ENCODE data around the gene ZNF322.
A peak's percentile ranks its signal among the peaks of the same experiment; 100 is the strongest.

DNA sequence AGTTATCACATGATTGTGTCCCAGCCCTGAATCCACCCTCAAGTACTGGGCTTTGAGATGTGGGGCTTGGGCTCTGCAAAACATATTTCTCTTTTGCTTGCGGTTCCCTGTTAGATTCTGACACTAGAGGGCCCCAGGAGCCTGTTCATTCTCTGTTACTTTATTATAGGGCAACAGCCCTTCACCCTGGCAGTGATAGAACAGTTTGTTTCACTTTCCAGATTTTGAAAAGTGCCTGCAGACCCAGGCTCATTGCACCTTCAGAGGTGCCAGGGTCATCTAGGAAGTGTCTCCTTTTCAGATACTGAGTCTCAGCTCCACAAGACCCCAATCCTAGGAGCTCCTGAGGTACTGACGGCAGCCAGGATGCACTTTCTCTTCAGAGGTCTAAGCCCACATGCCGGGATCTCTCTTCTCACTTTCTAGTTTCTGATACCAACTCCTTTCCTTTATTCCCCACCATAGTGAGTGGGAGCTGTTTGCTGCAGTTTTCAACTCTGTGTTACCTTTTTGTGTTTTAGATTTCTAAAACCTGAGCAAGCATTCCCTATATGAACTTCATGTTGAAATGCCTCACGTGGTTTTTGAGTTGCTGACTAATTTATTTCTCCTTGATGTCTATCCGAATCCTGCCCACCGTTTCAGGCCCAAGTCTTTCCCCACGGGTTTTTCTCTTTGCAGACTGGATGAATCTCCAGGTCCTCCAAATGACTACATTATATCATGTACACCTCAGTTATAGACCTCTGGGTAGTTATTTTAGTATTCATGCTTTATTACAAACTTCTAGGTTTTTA lies 51.9 kb downstream of the ZNF322 start:
- no peak for TF ChIP-seq YY1 (IDR thresholded peaks at IDR 0.05; ENCODE audit: low read depth, low read length)
- TF ChIP-seq, protein P1, sequence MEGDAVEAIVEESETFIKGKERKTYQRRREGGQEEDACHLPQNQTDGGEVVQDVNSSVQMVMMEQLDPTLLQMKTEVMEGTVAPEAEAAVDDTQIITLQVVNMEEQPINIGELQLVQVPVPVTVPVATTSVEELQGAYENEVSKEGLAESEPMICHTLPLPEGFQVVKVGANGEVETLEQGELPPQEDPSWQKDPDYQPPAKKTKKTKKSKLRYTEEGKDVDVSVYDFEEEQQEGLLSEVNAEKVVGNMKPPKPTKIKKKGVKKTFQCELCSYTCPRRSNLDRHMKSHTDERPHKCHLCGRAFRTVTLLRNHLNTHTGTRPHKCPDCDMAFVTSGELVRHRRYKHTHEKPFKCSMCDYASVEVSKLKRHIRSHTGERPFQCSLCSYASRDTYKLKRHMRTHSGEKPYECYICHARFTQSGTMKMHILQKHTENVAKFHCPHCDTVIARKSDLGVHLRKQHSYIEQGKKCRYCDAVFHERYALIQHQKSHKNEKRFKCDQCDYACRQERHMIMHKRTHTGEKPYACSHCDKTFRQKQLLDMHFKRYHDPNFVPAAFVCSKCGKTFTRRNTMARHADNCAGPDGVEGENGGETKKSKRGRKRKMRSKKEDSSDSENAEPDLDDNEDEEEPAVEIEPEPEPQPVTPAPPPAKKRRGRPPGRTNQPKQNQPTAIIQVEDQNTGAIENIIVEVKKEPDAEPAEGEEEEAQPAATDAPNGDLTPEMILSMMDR (IDR thresholded peaks at IDR 0.05; ENCODE audit: control extremely low read depth in 1 of 3, insufficient read depth in 1 of 3, low read depth in 1 of 3, low read length in 3 of 3), result peak; percentile 3 to 72 (median 71)
- no peak for TF ChIP-seq TAF1 (IDR thresholded peaks at IDR 0.05; ENCODE audit: low read depth, low read length)
- no peak for TF ChIP-seq POLR2A (IDR thresholded peaks at IDR 0.05; ENCODE audit: control extremely low read depth in 1 of 2, low read depth in 2 of 2, low read length in 2 of 2)
- no peak for TF ChIP-seq GTF2F1 (IDR thresholded peaks at IDR 0.05; ENCODE audit: borderline replicate concordance, low read depth, low read length)
- TF ChIP-seq, protein P2, sequence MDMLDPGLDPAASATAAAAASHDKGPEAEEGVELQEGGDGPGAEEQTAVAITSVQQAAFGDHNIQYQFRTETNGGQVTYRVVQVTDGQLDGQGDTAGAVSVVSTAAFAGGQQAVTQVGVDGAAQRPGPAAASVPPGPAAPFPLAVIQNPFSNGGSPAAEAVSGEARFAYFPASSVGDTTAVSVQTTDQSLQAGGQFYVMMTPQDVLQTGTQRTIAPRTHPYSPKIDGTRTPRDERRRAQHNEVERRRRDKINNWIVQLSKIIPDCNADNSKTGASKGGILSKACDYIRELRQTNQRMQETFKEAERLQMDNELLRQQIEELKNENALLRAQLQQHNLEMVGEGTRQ (IDR thresholded peaks at IDR 0.05; ENCODE audit: low read length), result no peak
- TF ChIP-seq EZH2 (IDR thresholded peaks at IDR 0.05; ENCODE audit: low read depth, low read length, severe bottlenecking), result no peak
- TF ChIP-seq RAD21 (IDR thresholded peaks at IDR 0.05 in 1 of 2, conservative IDR thresholded peaks at IDR 0.05 in 1 of 2; ENCODE audit: low read depth in 2 of 2, low read length in 2 of 2), result peak; percentile 88 to 95
- no peak for TF ChIP-seq HDAC6 (IDR thresholded peaks at IDR 0.05; ENCODE audit: low read depth, low read length)
- TF ChIP-seq EP300 (IDR thresholded peaks at IDR 0.05; ENCODE audit: borderline replicate concordance in 1 of 2, low read depth in 2 of 2, low read length in 2 of 2), result no peak
- no peak for TF ChIP-seq SIN3A (conservative IDR thresholded peaks at IDR 0.05 in 1 of 2, IDR thresholded peaks at IDR 0.05 in 1 of 2; ENCODE audit: low read depth in 1 of 2, low read length in 2 of 2)
- no peak for TF ChIP-seq SP4 (IDR thresholded peaks at IDR 0.05; ENCODE audit: low read length)
- no peak for TF ChIP-seq TCF12 (IDR thresholded peaks at IDR 0.05; ENCODE audit: low read depth, low read length)
- no peak for TF ChIP-seq BACH1 (IDR thresholded peaks at IDR 0.05; ENCODE audit: low read length)

All from H1 (cell line).